Measurements from ENCODE around the gene MYPN.

GRCh38 chr10:68188835-68189234 is 79.5 kb downstream of the MYPN start:
- TF ChIP-seq CTCF (IDR thresholded peaks at IDR 0.05; ENCODE audit: low read length) (no peak), EZH2 (IDR thresholded peaks at IDR 0.05; ENCODE audit: borderline replicate concordance, low read length) (no peak)

Measured in OCI-LY1 (cell line).